GOT3 (cell line): Measurements from ENCODE around the gene CDH20.

ENCODE experiments used
- DNase-seq: peaks from one replicate; lab custom pipeline; 2025; ENCODE audit warnings: mixed read lengths; lab: John Stamatoyannopoulos, UW

CDH20 gene

GRCh38 chr18:61333271-61333745 lies at the start of gene CDH20:
CDH20 (plus strand) TSS chr18:61333430.
- DNase-seq = no peak

GRCh38 chr18:61284039-61284438 lies 49.2 kb upstream of the CDH20 start:
- DNase-seq = no peak

- no peak for DNase-seq
Measured at GRCh38 chr18:61285777-61286176, 47.5 kb upstream of the CDH20 start.

- no peak for DNase-seq
Measured at GRCh38 chr18:61286867-61287266, 46.4 kb upstream of the CDH20 start.

- DNase-seq = no peak
Measured at GRCh38 chr18:61290616-61291015, 42.6 kb upstream of the CDH20 start.

- no peak for DNase-seq
Measured at GRCh38 chr18:61292280-61293035, 40.8 kb upstream of the CDH20 start.

- DNase-seq = no peak
Measured at GRCh38 chr18:61295153-61295552, 38.1 kb upstream of the CDH20 start.

GRCh38 chr18:61308004-61308403 lies 25.2 kb upstream of the CDH20 start:
- DNase-seq = no peak

- no peak for DNase-seq
Measured at GRCh38 chr18:61308795-61309393, 24.3 kb upstream of the CDH20 start.

- no peak for DNase-seq
Measured at GRCh38 chr18:61322265-61322873, 10.9 kb upstream of the CDH20 start.

- DNase-seq = no peak
Measured at GRCh38 chr18:61323951-61324350, 9.3 kb upstream of the CDH20 start.

GRCh38 chr18:61326407-61326806 lies 6.8 kb upstream of the CDH20 start:
- no peak for DNase-seq

GRCh38 chr18:61329398-61329797 lies 3.8 kb upstream of the CDH20 start:
- DNase-seq = no peak

GRCh38 chr18:61331051-61331450 lies 2.2 kb upstream of the CDH20 start:
- no peak for DNase-seq

- no peak for DNase-seq
Measured at GRCh38 chr18:61333746-61334490, 688 bp downstream of the CDH20 start.

- no peak for DNase-seq
Measured at GRCh38 chr18:61334491-61334850, 1.2 kb downstream of the CDH20 start.

- DNase-seq = no peak
Measured at GRCh38 chr18:61334951-61335683, 1.9 kb downstream of the CDH20 start.

- DNase-seq = no peak
Measured at GRCh38 chr18:61335684-61336555, 2.7 kb downstream of the CDH20 start.

- DNase-seq = no peak
Measured at GRCh38 chr18:61336766-61337165, 3.5 kb downstream of the CDH20 start.

- no peak for DNase-seq
Measured at GRCh38 chr18:61337527-61337926, 4.3 kb downstream of the CDH20 start.

- DNase-seq = no peak
Measured at GRCh38 chr18:61340148-61340547, 6.9 kb downstream of the CDH20 start.
